HG02981 (cell line): Measurements from ENCODE around the gene GOLGA5.
"Not testable (repeated sequence)": the region's sequence is repeated elsewhere in the genome, so short reads cannot be mapped to it uniquely, and the experiment has no call there.

Source experiments
- ATAC-seq: cut with Tn5 transposase; IDR thresholded peaks from one replicate; pipeline ENCODE4 v1.9.1; 2021; ENCODE audit warnings: mild to moderate bottlenecking, moderate library complexity; ENCODE audit not compliant: unreplicated experiment

GOLGA5 gene

DNA sequence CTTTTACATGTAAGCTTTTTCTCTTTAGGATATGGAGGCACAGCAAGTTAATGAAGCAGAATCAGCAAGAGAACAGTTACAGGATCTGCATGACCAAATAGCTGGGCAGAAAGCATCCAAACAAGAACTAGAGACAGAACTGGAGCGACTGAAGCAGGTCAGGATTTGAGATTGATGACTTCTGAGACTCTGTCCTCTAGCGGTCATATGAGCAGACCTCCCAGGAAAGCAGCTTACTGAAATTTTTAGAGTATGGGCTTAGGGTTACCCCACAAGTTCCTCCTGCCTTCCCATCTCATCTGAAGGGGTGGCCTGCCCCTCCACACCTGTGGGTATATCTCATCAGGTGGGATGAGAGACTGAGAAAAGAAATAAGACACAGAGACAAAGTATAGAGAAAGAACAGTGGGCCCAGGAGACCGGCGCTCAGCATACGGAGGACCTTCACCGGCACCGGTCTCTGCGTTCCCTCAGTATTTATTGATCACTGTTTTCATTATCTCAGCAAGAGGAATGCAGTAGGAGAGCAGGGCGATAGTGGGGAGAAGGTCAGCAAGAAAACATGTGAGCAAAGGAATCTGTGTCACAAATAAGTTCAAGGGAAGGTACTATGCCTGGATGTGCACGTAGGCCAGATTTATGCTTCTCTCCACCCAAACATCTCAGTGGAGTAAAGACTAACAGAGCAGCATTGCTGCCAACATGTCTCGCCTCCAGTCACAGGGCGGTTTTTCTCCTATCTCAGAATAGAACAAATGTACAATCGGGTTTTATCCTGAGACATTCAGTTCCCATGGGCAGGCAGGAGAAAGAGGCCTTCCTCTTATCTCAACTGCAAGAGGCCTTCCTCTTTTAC, 25.8 kb downstream of the GOLGA5 start:
- not testable (repeated sequence) for ATAC-seq

DNA sequence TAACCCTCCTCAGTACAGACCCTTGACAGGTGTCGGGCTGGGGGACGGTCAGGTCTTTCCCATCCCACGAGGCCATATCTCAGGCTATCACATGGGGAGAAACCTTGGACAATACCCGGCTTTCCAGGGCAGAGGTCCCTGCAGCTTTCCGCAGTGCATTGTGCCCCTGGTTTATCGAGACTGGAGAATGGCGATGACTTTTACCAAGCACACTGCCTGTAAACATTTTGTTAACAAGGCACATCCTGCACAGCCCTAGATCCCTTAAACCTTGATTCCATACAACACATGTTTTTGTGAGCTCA, 26.4 kb downstream of the GOLGA5 start:
- not testable (repeated sequence) for ATAC-seq

DNA sequence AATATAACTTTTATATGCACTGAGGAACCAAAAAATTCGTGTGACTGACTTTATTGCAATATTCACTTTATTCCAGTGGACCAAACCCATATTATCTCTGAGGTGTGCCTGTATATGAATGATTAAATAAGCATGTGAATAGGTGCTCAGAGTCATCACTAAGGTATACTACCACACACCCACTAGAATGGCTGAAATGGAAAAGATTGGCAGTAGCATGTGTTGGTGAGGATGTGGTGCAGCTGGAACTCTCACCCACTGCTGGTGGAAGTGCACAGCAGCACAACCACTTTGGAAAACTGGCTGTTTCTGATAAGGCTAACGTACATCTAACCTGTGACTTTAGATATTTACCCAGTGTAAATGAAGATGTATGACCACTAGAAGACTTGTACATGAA, 36.8 kb downstream of the GOLGA5 start:
- ATAC-seq, result no peak

DNA sequence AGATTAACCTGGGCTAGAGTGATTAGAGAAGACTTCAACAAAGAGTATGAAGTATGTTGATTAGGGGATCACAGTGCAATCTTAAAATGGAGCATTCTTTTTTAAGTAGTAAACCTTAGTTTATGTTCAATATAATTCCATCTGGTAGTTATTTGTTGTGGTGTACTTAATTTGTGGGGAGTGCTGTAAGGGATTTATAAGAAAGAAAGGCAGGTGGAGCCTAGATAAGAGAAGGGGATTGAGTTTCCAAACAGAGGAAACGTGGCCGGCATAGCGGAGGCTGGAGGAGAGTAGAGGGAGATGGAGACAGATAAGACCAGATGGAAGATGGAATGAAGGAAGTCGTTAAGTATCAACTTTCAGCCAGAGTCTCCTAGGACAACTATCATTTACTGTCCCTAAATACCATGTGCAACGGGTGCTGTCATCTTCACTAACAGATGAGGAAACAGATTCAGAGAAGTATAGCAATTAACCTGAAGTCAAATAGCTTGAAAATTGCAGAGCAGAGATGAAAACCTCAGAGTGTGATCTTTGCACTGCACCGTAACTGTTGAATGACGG, 38.1 kb downstream of the GOLGA5 start:
- ATAC-seq, result no peak

DNA sequence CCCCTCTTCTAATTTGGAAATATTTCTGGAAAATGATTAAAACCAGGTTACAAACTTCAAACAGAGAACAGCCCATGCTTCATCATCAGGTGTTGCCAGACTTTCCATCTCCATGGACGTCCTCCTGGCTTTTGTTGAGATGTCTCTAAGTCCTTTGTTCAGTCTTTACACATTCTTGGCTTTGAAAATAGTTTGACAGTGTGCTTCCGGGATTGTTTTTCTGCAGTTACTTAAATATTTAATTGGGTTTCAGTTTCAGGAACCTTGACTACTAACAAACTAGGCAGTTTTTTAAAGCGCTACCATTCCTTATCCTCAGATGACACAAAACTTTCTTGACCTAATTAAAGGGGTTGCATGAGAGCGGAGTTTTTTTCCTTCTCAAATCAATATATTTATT, 47.8 kb downstream of the GOLGA5 start:
- no peak for ATAC-seq

DNA sequence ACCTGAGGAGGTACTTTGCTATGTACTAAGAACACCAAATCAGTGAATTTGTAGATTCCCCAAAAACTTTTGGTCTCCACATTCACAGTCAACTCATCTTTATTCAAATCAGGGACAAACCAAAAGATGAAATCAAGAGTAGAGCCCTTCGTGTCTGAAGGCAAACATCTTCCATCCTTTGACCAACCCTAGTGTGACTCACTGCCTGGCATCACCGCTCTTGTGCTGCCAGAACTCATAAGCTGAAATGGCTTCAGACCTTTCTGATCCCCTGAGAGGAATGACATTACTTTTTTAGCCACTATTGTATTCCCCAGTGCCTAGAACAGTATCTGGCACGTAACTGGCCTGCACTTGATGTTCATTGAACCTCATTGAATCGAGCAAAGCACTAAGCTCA, 50.1 kb downstream of the GOLGA5 start:
- ATAC-seq, result peak; percentile 34

DNA sequence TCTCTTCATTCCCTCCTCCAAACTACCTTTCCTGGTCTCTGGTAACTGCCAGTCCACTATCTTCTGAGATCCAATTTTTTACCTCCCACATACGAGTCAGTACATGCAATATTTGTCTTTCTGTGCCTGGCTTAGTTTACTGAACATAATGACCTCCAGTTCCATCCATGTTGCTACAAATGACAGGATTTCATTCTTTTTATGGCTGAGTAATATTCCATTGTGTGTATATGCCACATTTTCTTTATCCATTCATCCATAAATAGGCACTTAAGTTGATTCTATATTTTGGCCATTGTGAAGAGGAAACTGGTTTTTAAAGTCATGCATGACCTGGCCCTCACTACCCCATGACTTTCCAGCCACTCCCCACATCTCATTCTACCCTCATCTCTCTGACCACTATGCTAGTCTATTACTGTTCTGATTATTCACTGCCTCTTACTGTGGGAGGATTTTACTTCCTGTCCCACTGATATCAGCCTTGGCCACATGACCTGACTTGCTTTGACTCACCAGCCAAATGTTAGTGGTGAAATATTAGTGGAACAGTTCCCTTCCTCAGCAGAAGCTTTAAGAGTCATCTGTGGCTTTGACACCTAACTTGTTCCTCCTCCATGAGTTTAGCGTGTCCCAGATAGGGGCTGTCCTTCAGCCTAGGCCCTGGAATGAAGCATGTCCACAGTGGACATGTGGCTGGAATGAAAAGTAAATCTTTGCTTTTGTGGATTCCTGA, 52.2 kb downstream of the GOLGA5 start:
- peak; percentile 85 for ATAC-seq

DNA sequence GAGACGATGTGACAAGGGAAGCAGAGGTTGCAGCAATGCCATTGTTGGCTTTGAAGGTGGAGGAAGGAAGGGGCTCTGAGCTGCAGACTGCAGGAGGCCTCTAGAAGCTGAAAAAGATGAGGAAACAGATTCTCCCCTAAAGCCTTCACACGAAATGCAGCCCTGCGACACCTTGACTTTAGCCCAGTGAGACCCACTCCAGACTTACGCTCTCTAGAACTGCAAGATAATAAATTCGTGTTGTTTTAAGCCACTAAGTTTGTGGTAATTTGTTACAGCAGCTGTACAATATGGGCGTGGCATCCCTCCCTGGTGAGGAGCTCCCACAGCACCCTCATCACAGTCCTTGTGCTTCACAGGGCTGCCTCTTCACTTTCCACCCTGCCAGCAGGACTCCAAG, 53.2 kb downstream of the GOLGA5 start:
- no peak for ATAC-seq

DNA sequence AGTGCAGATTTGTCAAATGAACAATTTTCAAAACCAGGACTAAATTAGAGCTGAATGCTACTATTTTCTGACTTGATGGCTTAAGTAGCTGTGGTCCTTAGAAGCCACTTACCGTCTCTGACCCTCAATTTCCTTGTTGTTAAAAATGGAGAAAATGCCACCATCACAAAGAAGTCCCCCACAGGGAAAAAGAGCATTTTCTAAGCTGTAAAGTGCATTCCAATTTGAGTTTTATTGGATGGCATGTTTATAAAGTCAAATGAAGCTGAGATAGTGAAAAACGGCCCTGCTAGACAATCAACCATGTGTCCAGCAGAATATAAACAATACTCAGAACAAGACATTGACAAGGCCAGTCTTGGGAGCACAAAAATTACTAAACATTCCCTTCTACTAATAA, 53.6 kb downstream of the GOLGA5 start:
- ATAC-seq, result no peak

DNA sequence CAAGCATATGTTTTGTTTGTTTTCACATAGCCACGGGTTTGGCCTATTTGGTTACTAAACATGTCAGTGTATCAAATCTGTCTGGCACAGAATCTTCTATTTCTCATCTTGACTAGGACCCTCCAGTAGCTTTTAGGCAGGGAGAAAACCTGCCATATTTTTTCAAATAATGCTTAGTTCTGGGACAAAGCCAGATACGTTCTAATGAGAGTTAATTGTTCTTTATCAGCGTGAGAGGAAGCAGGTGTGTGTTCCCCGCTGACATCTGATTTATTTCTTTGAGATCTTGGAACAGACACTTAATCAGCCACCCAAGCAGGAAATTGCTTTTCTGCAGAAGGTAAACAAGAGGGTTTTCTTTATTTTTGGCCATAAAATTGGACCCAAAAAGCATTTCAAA, 54.8 kb downstream of the GOLGA5 start:
- no peak for ATAC-seq

DNA sequence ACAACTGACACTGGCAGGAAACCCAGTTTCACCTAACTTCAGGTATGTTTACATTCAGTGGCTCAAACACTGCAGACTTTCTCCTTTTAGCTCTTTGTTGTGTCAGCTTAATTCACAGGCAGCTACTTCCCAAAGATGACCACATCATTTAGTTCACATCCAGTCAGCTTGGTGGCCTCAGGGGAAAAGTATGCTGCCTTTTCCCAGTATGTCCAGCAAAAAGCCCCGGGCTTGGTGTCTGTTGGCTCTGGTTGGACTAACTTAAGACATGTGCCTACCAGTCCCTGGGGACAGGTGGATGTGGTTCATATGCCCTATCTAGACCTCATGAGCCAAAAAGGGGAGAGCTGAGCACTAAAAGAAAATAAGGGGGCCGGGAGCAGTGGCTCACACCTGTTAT, 56.4 kb downstream of the GOLGA5 start:
- ATAC-seq, result no peak

DNA sequence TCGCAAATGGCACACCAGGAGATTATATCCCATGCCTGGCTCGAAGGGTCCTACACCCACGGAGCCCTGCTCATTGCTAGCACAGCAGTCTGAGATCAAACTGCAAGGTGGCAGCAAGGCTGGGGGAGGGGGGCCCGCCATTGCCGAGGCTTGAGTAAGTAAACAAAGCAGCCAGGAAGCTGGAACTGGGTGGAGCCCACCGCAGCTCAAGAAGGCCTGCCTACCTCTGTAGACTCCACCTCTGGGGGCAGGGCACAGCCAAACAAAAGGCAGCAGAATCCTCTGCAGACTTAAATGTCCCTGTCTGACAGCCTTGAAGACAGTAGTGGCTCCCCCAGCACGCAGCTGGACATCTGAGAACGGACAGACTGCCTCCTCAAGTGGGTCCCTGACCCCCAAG, 59.0 kb downstream of the GOLGA5 start:
- ATAC-seq, result not testable (repeated sequence)

DNA sequence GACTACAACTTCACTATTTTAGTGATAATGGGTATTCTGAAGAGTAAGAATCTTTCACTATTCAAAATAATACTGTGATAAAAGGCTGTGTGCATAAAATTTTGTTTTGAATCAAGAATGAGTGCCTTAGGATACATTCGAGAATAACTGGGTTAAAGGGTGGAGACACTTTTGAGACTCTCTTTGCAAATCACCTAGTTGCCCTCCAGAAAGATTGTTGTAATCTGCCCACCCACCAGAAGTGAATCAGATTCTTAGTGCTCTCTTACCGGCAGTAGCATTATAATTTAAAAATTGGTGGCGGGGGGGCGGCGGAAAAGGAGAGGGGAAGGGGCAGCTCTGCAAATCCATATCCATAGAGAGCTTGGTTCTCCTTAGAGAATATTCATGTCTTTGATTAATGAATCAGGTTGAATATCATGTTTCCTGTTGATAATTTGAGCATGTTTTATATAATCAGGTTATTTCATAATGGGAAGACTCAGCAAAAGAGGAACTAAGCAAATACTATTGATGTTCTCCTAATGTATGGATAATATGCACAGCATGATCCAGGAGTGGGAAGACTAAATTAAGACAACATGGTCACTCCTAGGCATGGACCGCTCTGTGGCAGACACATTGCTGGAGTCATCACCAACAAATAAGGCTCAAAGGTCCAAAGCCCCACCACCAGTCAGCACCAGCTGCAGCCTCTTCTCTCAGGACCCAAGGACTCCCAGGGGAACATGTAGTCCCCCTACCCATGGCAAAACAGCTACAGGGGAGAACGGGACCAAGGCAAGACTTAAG, 66.1 kb downstream of the GOLGA5 start:
- no peak for ATAC-seq

DNA sequence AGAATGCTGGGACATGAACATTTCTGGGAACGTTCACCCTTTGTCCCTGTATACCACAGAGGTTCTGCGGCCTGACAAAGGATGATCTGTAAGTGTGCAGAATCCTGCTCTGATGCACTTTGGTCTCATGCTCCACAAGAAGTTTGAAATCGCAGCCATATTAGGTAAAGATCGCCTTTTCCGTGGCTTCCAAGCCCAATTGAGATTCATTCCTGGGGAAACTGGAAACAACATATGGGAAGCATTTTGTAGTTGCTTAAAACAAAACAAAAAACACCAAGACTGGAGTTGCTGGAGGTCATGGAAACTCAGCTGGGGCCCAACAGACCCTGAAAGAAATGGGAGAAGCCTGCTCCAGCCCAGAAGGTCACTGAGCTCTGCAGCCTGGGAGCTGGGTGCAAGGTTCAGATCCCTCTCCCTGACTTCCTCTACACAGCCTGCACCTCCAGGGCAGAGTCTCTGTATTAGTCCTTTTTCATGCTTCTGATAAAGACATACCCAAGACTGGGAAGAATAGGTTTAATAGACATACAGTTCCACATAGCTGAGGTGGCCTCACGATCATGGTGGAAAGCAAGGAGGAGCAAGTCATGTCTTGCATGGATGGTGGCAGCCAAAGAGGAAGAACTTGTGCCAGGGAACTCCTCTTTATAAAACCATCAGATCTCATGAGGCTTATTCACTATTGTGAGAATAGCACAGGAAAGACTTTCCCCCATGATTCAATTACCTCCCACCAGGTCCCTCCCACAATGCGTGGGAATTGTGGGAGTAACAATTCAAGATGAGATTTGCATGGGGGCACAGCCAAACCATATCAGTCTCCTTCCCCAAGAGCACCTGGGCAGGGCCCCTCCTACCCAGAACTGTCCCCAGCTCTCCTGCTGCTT, 68.0 kb downstream of the GOLGA5 start:
- no peak for ATAC-seq

DNA sequence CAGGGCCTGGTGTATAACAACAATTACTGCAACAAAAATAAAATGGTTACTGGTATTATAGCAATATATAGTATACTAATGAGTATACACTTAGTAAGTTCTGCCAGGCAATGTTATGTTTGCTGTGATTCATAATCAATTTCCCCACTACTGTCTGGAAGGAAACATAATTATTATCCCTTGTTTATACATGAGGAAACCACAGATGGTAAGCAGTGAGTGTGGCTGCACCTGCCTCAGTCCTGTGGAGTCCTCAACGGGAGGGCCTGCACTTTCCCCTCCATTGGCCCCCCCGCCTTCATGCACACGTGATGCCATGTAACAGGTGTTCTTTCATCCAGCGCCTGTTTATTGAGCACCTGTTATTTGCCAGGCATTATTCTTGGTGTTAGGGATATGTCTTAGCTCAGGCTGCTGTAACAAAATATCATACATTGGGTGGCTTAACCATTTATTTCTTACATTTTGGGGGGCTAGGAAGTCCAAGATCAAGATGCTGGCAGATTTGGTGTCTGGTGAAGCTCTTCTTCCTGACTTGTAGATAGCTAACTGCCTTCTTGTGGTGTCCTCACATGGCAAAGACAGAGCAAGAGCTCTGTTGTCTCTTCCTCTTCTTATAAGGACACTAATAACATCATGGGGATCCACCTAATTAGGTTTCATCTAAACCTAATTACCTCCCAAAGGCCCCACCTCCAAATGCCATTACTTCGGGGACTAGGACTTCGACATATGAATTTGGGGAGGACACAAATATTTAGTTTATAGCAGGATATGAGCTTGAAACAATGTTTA, 69.4 kb downstream of the GOLGA5 start:
- no peak for ATAC-seq

DNA sequence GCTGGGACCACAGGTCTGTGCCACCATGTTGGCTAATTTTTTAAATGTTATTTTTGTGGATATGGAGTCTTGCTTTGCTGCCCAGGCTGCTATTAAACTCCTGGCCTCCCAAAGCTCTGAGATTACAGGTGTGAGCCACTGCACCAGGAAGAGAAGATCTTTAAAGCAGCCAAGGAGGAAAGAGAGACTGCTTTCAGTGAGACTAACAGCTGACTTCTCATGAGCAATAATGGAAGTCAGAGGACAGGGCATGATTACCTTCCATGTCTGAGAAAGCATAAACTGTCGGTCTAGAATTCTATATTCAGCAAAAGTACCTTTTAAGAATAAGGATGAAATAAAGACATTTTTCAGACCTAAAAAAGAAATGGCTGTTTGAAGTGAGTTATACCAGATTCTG, 71.6 kb downstream of the GOLGA5 start:
- ATAC-seq, result no peak

DNA sequence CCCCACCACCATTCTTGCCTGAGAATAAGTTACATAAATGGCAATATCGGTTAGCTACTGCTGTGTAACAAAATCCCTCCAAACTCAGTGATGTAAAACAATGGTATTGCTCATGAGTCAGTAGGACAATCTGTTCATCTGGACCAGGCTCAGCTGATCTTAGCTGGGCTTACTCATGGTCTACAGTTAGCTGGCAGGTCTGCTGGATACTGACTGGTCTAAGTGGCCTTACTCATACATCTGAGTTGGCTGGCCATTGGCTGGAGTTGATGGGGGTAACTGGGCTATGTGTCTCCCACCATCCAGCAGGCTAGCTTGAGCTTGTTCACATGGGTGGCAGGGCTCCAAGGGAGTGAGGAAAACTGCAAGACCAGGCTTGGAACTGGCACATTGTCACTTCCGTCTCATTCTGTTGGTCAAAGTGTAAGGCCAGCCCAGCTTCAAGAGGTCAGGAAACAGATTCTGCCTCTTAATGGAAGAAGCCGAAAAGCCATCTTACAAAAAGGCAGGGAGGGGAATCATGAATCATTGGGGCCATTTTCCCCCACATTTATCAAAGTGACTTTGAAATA, 72.2 kb downstream of the GOLGA5 start:
- no peak for ATAC-seq

DNA sequence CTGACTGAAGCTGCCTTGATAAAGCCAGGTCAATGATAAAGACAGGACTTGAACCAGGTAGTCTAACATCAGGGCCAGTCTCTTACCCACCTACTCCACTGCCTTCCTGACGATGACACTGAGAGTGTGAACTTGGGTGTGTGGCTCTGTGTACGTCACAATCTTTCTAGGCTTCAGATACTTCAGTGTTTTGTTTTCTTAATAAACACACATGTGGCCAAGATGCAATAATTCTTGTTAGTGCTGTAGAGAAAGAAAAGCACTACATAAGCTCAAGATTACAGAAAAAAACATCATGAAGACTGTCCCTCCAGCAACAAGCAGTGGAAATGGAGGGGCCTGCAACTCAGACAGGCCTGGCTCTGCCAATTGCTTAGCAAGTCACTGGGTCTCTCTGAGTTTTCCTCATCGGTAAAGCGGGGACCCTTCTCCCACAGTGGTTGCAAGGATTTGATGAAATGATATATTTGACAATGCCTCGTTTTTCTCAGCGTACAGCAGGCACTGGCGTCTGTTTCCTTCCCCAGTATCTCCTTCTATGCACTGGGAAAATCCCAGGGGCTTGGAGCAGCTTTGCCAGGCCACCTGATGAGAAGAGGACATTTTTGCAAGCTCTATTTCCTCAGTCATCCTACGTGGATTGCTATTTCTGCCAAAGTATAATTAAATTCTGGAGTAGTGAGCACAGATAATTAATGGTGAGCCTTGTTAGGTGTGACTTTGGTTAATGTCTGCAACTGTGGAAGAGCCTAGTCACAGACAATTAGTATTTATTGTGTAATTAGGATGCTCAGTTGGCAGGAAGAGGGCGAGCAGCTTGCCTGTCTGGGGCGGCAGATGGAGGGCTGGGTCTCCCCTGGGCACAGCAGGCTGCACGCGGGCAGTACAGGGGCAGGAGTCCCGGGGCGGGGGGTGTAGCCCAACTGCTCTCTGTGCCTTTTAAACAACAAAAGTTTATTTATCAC, 73.1 kb downstream of the GOLGA5 start:
- ATAC-seq, result no peak
